Endothelial cell of umbilical vein (primary cell): ENCODE data around the gene KIAA1671. TPM values are rescaled to one million over a fixed set of nuclear protein-coding genes. Genes with fewer than 3 reads are reported as not detected.

Experiments used
- BruUV-seq: library from RNA; stranded (reverse); fragments of 400-500 nt; replicated peaks from 2 replicates; lab custom pipeline; 2021; lab: Mats Ljungman, UMichigan
- CTCF ChIA-PET: fragments of 300-600, 350-600 bp; sonication (Branson Sonifier 250); formaldehyde crosslinking; loops from one replicate; lab custom pipeline; 2021; ENCODE audit warnings: antibody characterized with exemption, inconsistent platforms; lab: Charles Lee
- POLR2A ChIA-PET: fragments of 300-600, 350-600 bp; sonication (Branson Sonifier 250); formaldehyde crosslinking; loops from one replicate; lab custom pipeline; 2021; ENCODE audit warnings: antibody characterized with exemption, inconsistent platforms; lab: Charles Lee
- DNase-seq: peaks from one replicate; pipeline ENCODE4 v3.0.0-alpha.2; 2011; ENCODE audit warnings: low read depth, low spot score
- FAIRE-seq: peaks from 2 replicates; lab custom pipeline; 2011; peaks lifted over from hg19 to GRCh38; lab: Jason Lieb, UNC
- H2AFZ ChIP-seq: 2 replicates; pipeline ENCODE4 v1.6.0; 2012; ENCODE audit warnings: low read depth, low read length, control low read depth, inconsistent platforms
- H3K27ac ChIP-seq: 2 replicates; pipeline ENCODE4 v1.5.1; 2011; ENCODE audit warnings: low read depth, mild to moderate bottlenecking, control low read depth, low read length, moderate library complexity; ENCODE audit not compliant: insufficient read depth
- H3K27me3 ChIP-seq, 2 experiments: 2 replicates each; pipeline versions ENCODE4 v1.6.0 to v1.6.1; 2011; ENCODE audit warnings: low read length in 2 of 2, mixed read lengths in 1 of 2; ENCODE audit not compliant: control insufficient read depth in 2 of 2, insufficient read depth in 2 of 2
- H3K36me3 ChIP-seq, 2 experiments: 2 replicates in 1 of 2; 3 replicates in 1 of 2; pipeline ENCODE4 v1.5.1; 2011; ENCODE audit warnings: low read length in 2 of 2, mild to moderate bottlenecking in 1 of 2, moderate library complexity in 1 of 2; ENCODE audit not compliant: control insufficient read depth in 2 of 2, insufficient read depth in 2 of 2; ENCODE audit errors: extremely low read depth in 1 of 2
- H3K4me1 ChIP-seq: 3 replicates; pipeline ENCODE4 v1.5.1; 2011; ENCODE audit warnings: mild to moderate bottlenecking, low read length; ENCODE audit not compliant: control insufficient read depth, insufficient read depth; ENCODE audit errors: extremely low read depth
- H3K4me2 ChIP-seq: 2 replicates; pipeline ENCODE4 v1.6.1; 2011; ENCODE audit warnings: low read length, control low read depth, mixed read lengths; ENCODE audit not compliant: insufficient read depth
- H3K4me3 ChIP-seq, 3 experiments: fragments of 200-600 bp in 1 of 3; sonication (generic), shearing (Covaris generic) in 1 of 3; replicated peaks in 1 of 3; 2 replicates each; pipeline ENCODE4 v1.5.1; 2011 to 2016; ENCODE audit warnings: control low read depth in 3 of 3, low read length in 3 of 3, mild to moderate bottlenecking in 2 of 3, inconsistent platforms in 1 of 3, low read depth in 1 of 3, moderate library complexity in 1 of 3; ENCODE audit not compliant: insufficient read depth in 1 of 3
- H3K79me2 ChIP-seq: 2 replicates; pipeline ENCODE4 v1.6.0; 2012; ENCODE audit warnings: low read length, inconsistent platforms; ENCODE audit not compliant: control insufficient read depth, insufficient read depth
- H3K9ac ChIP-seq: replicated peaks from 2 replicates; pipeline ENCODE3; 2011; ENCODE audit warnings: low read length, control low read depth; ENCODE audit not compliant: insufficient read depth; ENCODE audit errors: extremely low read depth
- H3K9me1 ChIP-seq: replicated peaks from 3 replicates; pipeline ENCODE4 v1.6.0; 2011; ENCODE audit warnings: mild to moderate bottlenecking, low read length; ENCODE audit not compliant: control insufficient read depth, insufficient read depth; ENCODE audit errors: extremely low read depth
- H3K9me3 ChIP-seq: replicated peaks from 2 replicates; pipeline ENCODE4 v1.5.1; 2012; ENCODE audit warnings: low read length, inconsistent platforms; ENCODE audit not compliant: control insufficient read depth, insufficient read depth
- H4K20me1 ChIP-seq: replicated peaks from 2 replicates; pipeline ENCODE3; 2011; ENCODE audit warnings: mild to moderate bottlenecking, low read length; ENCODE audit not compliant: control insufficient read depth, insufficient read depth; ENCODE audit errors: extremely low read depth
- CTCF ChIP-seq, 2 donors: IDR thresholded peaks; 1 replicate in 1 of 2; 2 replicates in 1 of 2; pipeline ENCODE4 v1.5.1; 2011; ENCODE audit warnings: low read length in 2 of 2, mild to moderate bottlenecking in 2 of 2, moderate library complexity in 2 of 2, control low read depth in 1 of 2, inconsistent platforms in 1 of 2, low read depth in 1 of 2; ENCODE audit not compliant: insufficient read depth in 1 of 2; ENCODE audit errors: extremely low read depth in 1 of 2
- EZH2 ChIP-seq: IDR thresholded peaks from 2 replicates; pipeline ENCODE4 v1.6.1; 2012; ENCODE audit warnings: borderline replicate concordance, low read depth, mild to moderate bottlenecking, moderate library complexity, low read length, inconsistent platforms; ENCODE audit not compliant: severe bottlenecking
- FOS ChIP-seq: IDR thresholded peaks from 2 replicates; pipeline ENCODE4 v1.6.1; 2011; ENCODE audit warnings: mild to moderate bottlenecking, low read length, moderate library complexity, borderline replicate concordance; ENCODE audit not compliant: insufficient read depth
- GATA2 ChIP-seq: IDR thresholded peaks from 2 replicates; pipeline ENCODE4 v1.7.0; 2011; ENCODE audit warnings: low read depth, mild to moderate bottlenecking, moderate library complexity, mixed read lengths, low read length; ENCODE audit not compliant: insufficient read length, insufficient read depth
- JUN ChIP-seq: IDR thresholded peaks from 2 replicates; pipeline ENCODE4 v1.6.1; 2011; ENCODE audit warnings: borderline replicate concordance, low read depth; ENCODE audit not compliant: insufficient read length, insufficient read depth
- MAX ChIP-seq: IDR thresholded peaks from 2 replicates; pipeline ENCODE4 v1.6.1; 2011; ENCODE audit not compliant: insufficient read depth, insufficient read length
- MYC ChIP-seq: IDR thresholded peaks from one replicate; pipeline ENCODE4 v1.6.1; 2011; ENCODE audit warnings: mild to moderate bottlenecking, low read depth, low read length
- POLR2A ChIP-seq: IDR thresholded peaks from 2 replicates; pipeline ENCODE4 v1.6.1; 2012; ENCODE audit warnings: low read depth, mild to moderate bottlenecking, control low read depth, low read length
- POLR2AphosphoS5 ChIP-seq: IDR thresholded peaks from 2 replicates; pipeline ENCODE4 v1.6.1; 2012; ENCODE audit warnings: low read depth, mild to moderate bottlenecking, control low read depth, low read length, moderate library complexity; ENCODE audit not compliant: insufficient read depth
- dilution Hi-C: fragments of 300-500 bp; cut with MboI; formaldehyde crosslinking; loops from one replicate; pipeline ENCODE4 v1.15.0; 2019; ENCODE audit warnings: low sequenced_read_pairs; ENCODE audit not compliant: extremely low pct_ligation_motif_present
- intact Hi-C: fragments of 100-400 bp; cut with micrococcal nuclease; formaldehyde crosslinking; loops from one replicate; pipeline ENCODE4 v1.10.0; 2022
- polyA plus RNA-seq, 4 experiments: library from polyadenylated mRNA; depleted of rRNA in 3 of 4; stranded (reverse) in 3 of 4; unstranded in 1 of 4; fragments of >200 nt; gene quantifications; 2 replicates each; pipeline versions ENCODE4 v1.2.1 to v1.2.3, GENCODE V29; 2011 to 2012; ENCODE audit warnings: missing spikeins in 1 of 4
- total RNA-seq: library from RNA; stranded (reverse); gene quantifications from 2 replicates; pipeline ENCODE4 v1.2.3, GENCODE V29; 2021

The KIAA1671 gene
- total and polyA plus RNA-seq, 2 donors (not counting 3 experiments of a cell fraction or from before 2014, with no cell fraction given), result 23.1 to 85.1 TPM

GRCh38 chr22:25183949-25184619 is 231.6 kb downstream of the KIAA1671 start:
- no peak overlapping the region for H3K4me3 ChIP-seq
- H3K79me2 ChIP-seq, result no peaks in the 10 kb centered on the region
- H3K4me1 ChIP-seq, result no peaks in the 10 kb centered on the region
- H3K9me3 ChIP-seq, result no peaks in the 10 kb centered on the region
- H2AFZ ChIP-seq, result no peak overlapping the region
- no TSS peak for BruUV-seq
- TF ChIP-seq FOS (no peak), POLR2AphosphoS5 (no peak), MYC (no peak), JUN (no peak), MAX (no peak), POLR2A (no peak), EZH2 (no peak), CTCF (IDR thresholded peaks at IDR 0.05; ENCODE audit: extremely low read depth in 1 of 2, insufficient read depth in 1 of 2, low read depth in 1 of 2, low read length in 2 of 2) (no peak), GATA2 (no peak)
- no peaks in the 10 kb centered on the region for H3K27me3 ChIP-seq
- dilution Hi-C loops, result no loop called here
- CTCF ChIA-PET, result interaction anchor here (5.3 kb wide), 1 partner anchor 18 kb away, joined by 23 read pairs; no protein-coding TSS in a partner anchor
- intact Hi-C loops, result no loop called here
- DNase-seq, result no peak
- POLR2A ChIA-PET, result no interaction called here
- no peak overlapping the region for H3K27ac ChIP-seq
- H3K36me3 ChIP-seq, result peaks cover 8 to 30% of the 10 kb centered on the region in 2 experiments
- no peaks in the 10 kb centered on the region for H4K20me1 ChIP-seq
- H3K9ac ChIP-seq, result no peak overlapping the region
- no peak overlapping the region for H3K4me2 ChIP-seq
- no peaks in the 10 kb centered on the region for H3K9me1 ChIP-seq
- no peak for FAIRE-seq
